MCF 10A (cell line): Measurements from ENCODE around the gene GPR148. TPM values are rescaled to one million over a fixed set of nuclear protein-coding genes. Genes with fewer than 3 reads are reported as not detected.
A peak's percentile ranks its signal among the peaks of the same experiment; 100 is the strongest.

Experiments
- BruUV-seq: library from RNA; stranded (reverse); fragments of 400-500 nt; replicated peaks from 2 replicates; lab custom pipeline; 2021; lab: Mats Ljungman, UMichigan
- CTCF ChIA-PET: fragments of 300-600 bp; sonication (Branson Sonifier 250); formaldehyde crosslinking; extraction: SDS; loops from one replicate; lab custom pipeline; 2021; ENCODE audit warnings: antibody characterized with exemption, inconsistent platforms; lab: Yijun Ruan, JAX
- POLR2A ChIA-PET: fragments of 300-600, 350-650 bp; sonication (Branson Sonifier 250); formaldehyde crosslinking; extraction: SDS; loops from one replicate; lab custom pipeline; 2020; ENCODE audit warnings: antibody characterized with exemption, inconsistent platforms; lab: Yijun Ruan, JAX
- DNase-seq: peaks from one replicate; pipeline ENCODE4 v3.0.0-alpha.2; 2018; ENCODE audit not compliant: unreplicated experiment
- H3K27ac Mint-ChIP-seq: one replicate; pipeline ENCODE4 v1.8.0; 2022; ENCODE audit warnings: mild to moderate bottlenecking, low read depth, mixed read lengths; ENCODE audit not compliant: unreplicated experiment
- H3K27me3 Mint-ChIP-seq: one replicate; pipeline ENCODE4 v1.8.0; 2022; ENCODE audit warnings: mixed read lengths; ENCODE audit not compliant: insufficient read depth, unreplicated experiment
- H3K36me3 Mint-ChIP-seq: one replicate; pipeline ENCODE4 v1.8.0; 2022; ENCODE audit warnings: mild to moderate bottlenecking, moderate library complexity, mixed read lengths; ENCODE audit not compliant: insufficient read depth, unreplicated experiment
- H3K4me1 Mint-ChIP-seq: one replicate; pipeline ENCODE4 v1.8.0; 2022; ENCODE audit warnings: mixed read lengths; ENCODE audit not compliant: insufficient read depth, unreplicated experiment
- H3K4me3 Mint-ChIP-seq: one replicate; pipeline ENCODE4 v1.8.0; 2022; ENCODE audit warnings: mild to moderate bottlenecking, moderate library complexity, mixed read lengths; ENCODE audit not compliant: unreplicated experiment
- H3K9me3 Mint-ChIP-seq: one replicate; pipeline ENCODE4 v1.8.0; 2022; ENCODE audit warnings: mixed read lengths; ENCODE audit not compliant: unreplicated experiment
- CTCF ChIP-seq: fragments of 200-600 bp; IDR thresholded peaks from one replicate; pipeline ENCODE4 v1.8.0; 2022; ENCODE audit warnings: antibody characterized with exemption, mild to moderate bottlenecking; ENCODE audit not compliant: unreplicated experiment
- intact Hi-C: fragments of 100-400 bp; cut with micrococcal nuclease; formaldehyde crosslinking; loops from 2 replicates; pipeline ENCODE4 v1.14.1; 2022
- total RNA-seq: library from RNA; stranded (reverse); gene quantifications from 2 replicates; pipeline ENCODE4 v1.2.3, GENCODE V29; 2022

Gene GPR148
- total RNA-seq, 1 experiment from 2014 or later: not detected

- no peak for DNase-seq
- no peak for TF ChIP-seq CTCF
- ChIA-PET CTCF (no interaction called here), POLR2A (no interaction called here)
- no peak overlapping the region for H3K27ac Mint-ChIP-seq
- H3K9me3 Mint-ChIP-seq: no peaks in the 10 kb centered on the region
- no TSS peak for BruUV-seq
- H3K4me1 Mint-ChIP-seq: no peaks in the 10 kb centered on the region
- intact Hi-C loops: no loop called here
- H3K4me3 Mint-ChIP-seq: peak overlapping the region; percentile 57
- H3K36me3 Mint-ChIP-seq: no peaks in the 10 kb centered on the region
- peaks cover 83% of the 10 kb centered on the region for H3K27me3 Mint-ChIP-seq
These were observed 28.2 kb downstream of the GPR148 start for GRCh38 chr2:130756874-130757668.

GRCh38 chr2:130759906-130760753 lies 31.3 kb downstream of the GPR148 start:
- peak; percentile 68 for DNase-seq
- CTCF ChIA-PET: interaction anchor here (1.2 kb wide), 1 partner anchor 37 kb away, joined by 3 read pairs; no protein-coding TSS in a partner anchor
- intact Hi-C loops: no loop called here
- no TSS peak for BruUV-seq
- POLR2A ChIA-PET: no interaction called here
- peaks cover 58% of the 10 kb centered on the region for H3K27me3 Mint-ChIP-seq
- H3K4me1 Mint-ChIP-seq: no peaks in the 10 kb centered on the region
- H3K9me3 Mint-ChIP-seq: no peaks in the 10 kb centered on the region
- TF ChIP-seq CTCF: no peak
- H3K4me3 Mint-ChIP-seq: no peak overlapping the region
- no peak overlapping the region for H3K27ac Mint-ChIP-seq
- no peaks in the 10 kb centered on the region for H3K36me3 Mint-ChIP-seq

- Mint-ChIP-seq H3K27me3 (peaks cover 50% of the 10 kb centered on the region), H3K27ac (no peak overlapping the region)
- POLR2A ChIA-PET: no interaction called here
These were observed 32.2 kb downstream of the GPR148 start for GRCh38 chr2:130760754-130761751.

More at GRCh38 chr2:130760754-130761751, 32.2 kb downstream of the GPR148 start:
- H3K4me1 Mint-ChIP-seq: no peaks in the 10 kb centered on the region
- no peak overlapping the region for H3K4me3 Mint-ChIP-seq
- DNase-seq: no peak
- TF ChIP-seq CTCF: no peak
- H3K9me3 Mint-ChIP-seq: no peaks in the 10 kb centered on the region
- CTCF ChIA-PET: no interaction called here
- intact Hi-C loops: no loop called here
- no peaks in the 10 kb centered on the region for H3K36me3 Mint-ChIP-seq
- BruUV-seq: no TSS peak
